Duodenal mucosa (tissue), 2 donors: ENCODE results near the gene S1PR5.
"Not testable (repeated sequence)": the region's sequence is repeated elsewhere in the genome, so short reads cannot be mapped to it uniquely, and the experiment has no call there.

Experiments
- H3K27ac ChIP-seq: one replicate; pipeline ENCODE4 v1.7.0; 2013; ENCODE audit warnings: low read depth, low read length
- H3K27me3 ChIP-seq, 2 donors: one replicate each; pipeline ENCODE4 v1.7.0; 2013; ENCODE audit warnings: low read length in 2 of 2, control low read depth in 1 of 2; ENCODE audit not compliant: insufficient read depth in 2 of 2, control insufficient read depth in 1 of 2
- H3K36me3 ChIP-seq, 2 donors: one replicate each; pipeline ENCODE4 v1.7.0; 2013; ENCODE audit warnings: low read length in 2 of 2, control low read depth in 1 of 2; ENCODE audit not compliant: insufficient read depth in 2 of 2, control insufficient read depth in 1 of 2
- H3K4me1 ChIP-seq, 2 donors: one replicate each; pipeline ENCODE4 v1.7.0; 2013; ENCODE audit warnings: low read length in 2 of 2, control low read depth in 1 of 2; ENCODE audit not compliant: insufficient read depth in 2 of 2, control insufficient read depth in 1 of 2
- H3K4me3 ChIP-seq, 2 donors: one replicate each; pipeline ENCODE4 v1.7.0; 2013; ENCODE audit warnings: low read length in 2 of 2, low read depth in 1 of 2
- H3K9ac ChIP-seq, 2 donors: one replicate each; pipeline ENCODE4 v1.7.0; 2013; ENCODE audit warnings: low read length in 2 of 2, low read depth in 1 of 2
- H3K9me3 ChIP-seq, 2 donors: one replicate each; pipeline ENCODE4 v1.7.0; 2013; ENCODE audit warnings: low read length in 2 of 2, control low read depth in 1 of 2; ENCODE audit not compliant: control insufficient read depth in 1 of 2

S1PR5 gene

DNA sequence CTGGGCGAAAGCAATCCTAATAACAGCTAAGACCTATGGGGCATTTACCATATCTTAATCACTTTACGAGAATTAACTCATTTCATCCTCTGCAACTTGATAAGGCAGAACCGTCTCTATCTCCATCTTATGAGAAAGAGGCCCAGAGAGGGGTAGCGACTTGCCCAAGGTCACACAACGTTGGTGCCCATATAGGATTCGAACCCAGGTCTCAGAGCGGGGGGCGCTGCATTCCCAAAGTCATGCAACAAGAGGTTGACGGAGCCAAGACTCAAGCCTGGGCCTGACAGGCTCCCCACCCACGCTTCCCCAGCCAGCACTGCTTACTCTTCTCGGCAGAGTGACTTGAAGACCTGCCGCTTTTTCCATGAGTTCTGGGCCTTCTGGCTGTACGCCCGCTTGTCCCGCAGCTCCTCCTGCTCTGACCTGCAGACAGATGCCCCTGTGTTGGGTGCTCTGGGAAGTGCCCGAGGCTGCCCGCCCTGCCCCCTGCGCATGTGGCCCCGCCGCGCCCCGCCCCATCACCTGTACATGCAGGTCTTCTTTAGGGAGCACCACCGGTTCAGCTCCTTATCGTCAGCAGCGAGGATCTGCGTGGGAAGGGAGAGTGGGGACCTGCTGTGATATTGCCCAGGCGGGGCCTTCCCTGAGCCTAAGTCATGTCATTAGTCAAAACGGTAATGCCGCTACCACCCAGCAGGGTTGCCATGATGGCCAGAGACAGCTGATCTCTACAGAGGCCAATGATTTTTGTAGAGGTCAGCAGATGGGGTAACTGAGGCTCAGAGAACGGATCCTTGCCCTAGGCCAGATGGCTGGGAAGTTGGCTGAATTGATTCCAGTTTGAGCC, 37.7 kb upstream of the S1PR5 start:
- Histone ChIP-seq H3K27ac (no peak overlapping the region), H3K4me1 (peaks cover 20 to 29% of the 10 kb centered on the region in 2 donors), H3K4me3 (no peak overlapping the region), H3K9me3 (no peaks in the 10 kb centered on the region), H3K36me3 (peaks cover 33 to 76% of the 10 kb centered on the region in 2 donors), H3K27me3 (no peaks in the 10 kb centered on the region), H3K9ac (no peak overlapping the region)

DNA sequence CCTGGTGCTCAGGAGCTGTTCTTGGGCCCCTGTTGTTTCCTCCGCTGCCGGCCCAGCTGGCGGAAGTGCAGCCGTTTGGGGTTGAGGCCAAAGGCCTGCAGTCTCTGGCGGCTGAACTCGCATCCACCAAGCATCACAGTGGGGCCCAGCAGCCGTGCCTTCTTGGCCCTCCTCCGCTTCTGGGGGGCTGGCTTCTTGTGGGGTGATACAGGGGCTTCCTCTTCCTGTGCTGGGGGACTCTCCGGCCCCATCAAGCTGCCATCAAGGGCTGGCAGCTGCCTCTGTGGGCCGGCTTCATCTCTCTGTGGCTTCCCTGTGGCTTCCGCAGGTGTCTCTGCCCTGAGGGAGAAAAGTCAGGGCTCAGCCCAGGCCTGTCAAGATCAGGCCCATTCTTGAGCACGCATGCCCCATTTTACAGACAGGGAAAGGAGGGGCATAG, 36.7 kb upstream of the S1PR5 start:
- no peak overlapping the region for H3K4me3 ChIP-seq
- no peak overlapping the region for H3K9ac ChIP-seq
- H3K9me3 ChIP-seq = no peaks in the 10 kb centered on the region
- H3K27ac ChIP-seq = no peak overlapping the region
- H3K36me3 ChIP-seq = peaks cover 26 to 76% of the 10 kb centered on the region in 2 donors
- H3K4me1 ChIP-seq = peaks cover 20 to 29% of the 10 kb centered on the region in 2 donors
- H3K27me3 ChIP-seq = no peaks in the 10 kb centered on the region

DNA sequence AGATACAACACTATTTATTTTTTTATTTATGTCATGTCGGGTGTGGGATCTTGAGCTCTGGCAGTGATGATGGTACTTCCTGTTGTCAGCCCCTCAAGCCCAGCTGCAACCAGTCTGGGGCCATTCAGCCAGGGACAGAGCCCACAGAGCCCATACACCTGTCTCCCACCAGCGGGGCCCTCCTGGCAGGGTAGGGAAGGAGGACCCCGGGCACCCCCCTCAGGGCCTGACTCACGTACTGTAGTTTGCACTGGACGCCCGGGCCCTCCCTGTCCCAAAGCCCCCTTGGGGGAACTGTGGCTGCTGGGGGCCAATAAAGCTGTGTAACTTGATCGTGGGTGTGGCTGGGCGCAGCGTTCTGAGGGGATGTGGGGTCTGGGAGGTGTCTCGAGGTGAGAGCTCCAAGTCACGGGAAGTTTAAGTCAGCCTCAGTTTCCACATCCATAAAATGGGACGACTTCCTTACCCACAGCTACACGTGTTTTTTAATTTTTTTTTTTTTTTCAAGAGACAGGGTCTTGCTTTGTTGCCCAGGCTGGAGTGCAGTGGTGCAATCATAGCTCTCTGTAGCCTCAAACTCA, 35.9 kb upstream of the S1PR5 start:
- Histone ChIP-seq H3K9me3 (no peaks in the 10 kb centered on the region), H3K36me3 (peaks cover 34 to 83% of the 10 kb centered on the region in 2 donors), H3K27me3 (no peaks in the 10 kb centered on the region), H3K4me3 (no peak overlapping the region), H3K27ac (peak overlapping the region; percentile 32), H3K9ac (peak overlapping the region; percentile 10 to 12), H3K4me1 (peaks cover 20 to 29% of the 10 kb centered on the region in 2 donors)

DNA sequence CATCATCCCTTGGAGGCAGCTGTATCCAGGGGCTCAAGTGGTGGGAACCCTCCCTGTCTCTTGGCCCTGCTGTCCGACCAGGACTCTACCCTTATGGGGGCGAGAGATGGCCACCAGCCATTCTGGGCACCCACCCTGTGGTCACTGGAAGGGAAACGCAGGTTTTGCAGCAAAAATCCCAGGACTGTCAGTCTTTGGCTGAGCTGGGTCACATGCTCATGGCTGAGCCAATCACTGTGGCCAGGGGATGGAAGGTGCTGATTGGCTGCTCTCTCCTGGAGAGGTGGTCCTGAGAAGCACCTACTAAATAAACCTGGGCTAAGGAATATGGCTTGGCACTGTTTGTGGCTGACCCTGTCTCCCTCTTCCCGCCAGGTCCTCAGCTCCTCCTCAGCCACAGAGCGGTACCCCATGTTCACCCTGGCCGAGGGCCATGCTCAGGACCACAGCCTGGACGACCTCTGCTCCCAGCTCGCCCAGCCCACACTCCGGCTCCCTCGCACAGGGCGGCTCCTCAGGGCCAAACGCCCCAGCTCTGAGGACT, 35.3 kb upstream of the S1PR5 start:
- Histone ChIP-seq H3K9ac (no peak overlapping the region), H3K27me3 (no peaks in the 10 kb centered on the region), H3K27ac (no peak overlapping the region), H3K4me3 (no peak overlapping the region), H3K9me3 (no peaks in the 10 kb centered on the region), H3K4me1 (peaks cover 20 to 29% of the 10 kb centered on the region in 2 donors), H3K36me3 (peaks cover 34 to 79% of the 10 kb centered on the region in 2 donors)

DNA sequence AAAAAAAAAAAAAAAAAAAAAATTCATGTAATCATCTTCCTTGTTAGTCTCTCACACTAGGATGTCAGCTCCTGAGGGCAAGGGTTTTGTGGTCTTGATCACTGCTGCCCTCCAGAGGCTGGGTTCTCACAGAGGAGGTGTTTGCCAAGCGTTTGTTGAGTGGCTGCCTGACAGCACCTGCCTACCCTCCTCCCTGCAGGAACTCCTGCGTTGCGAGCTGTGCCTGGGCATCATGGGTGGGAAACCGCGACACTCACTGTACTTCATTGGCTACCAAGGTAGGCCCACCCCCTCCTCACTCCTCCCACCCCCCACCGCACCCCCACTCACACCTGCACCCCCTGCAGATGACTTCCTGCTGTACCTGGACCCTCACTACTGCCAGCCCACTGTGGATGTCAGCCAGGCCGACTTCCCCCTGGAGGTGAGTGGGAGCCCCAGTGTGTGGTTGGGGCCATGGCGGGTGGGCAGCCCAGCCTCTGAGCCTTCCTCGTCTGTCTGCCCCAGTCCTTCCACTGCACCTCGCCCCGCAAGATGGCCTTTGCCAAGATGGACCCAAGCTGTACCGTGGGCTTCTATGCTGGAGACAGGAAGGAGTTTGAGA, 34.6 kb upstream of the S1PR5 start:
- H3K9ac ChIP-seq = no peak overlapping the region
- H3K9me3 ChIP-seq = no peaks in the 10 kb centered on the region
- peaks cover 38 to 80% of the 10 kb centered on the region in 2 donors for H3K36me3 ChIP-seq
- peaks cover 20 to 29% of the 10 kb centered on the region in 2 donors for H3K4me1 ChIP-seq
- H3K27me3 ChIP-seq = no peaks in the 10 kb centered on the region
- H3K27ac ChIP-seq = no peak overlapping the region
- H3K4me3 ChIP-seq = no peak overlapping the region

DNA sequence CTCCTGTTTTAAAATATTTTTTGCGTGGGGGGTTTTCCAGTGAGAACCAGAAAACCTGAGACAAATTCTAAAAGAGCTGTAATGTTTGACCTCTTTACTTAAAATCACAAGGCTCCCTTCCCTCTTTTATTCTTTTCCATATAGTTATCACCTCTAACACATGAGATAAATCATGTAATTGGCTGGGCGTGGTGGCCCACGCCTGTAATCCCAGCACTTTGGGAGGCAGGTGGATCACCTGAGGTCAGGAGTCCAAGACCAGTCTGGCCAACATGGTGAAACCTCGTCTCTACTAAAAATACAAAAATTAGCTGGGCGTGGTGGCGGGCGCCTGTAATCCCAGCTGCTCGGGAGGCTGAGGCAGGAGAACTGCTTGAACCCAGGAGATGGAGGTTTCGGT, 33.8 kb upstream of the S1PR5 start:
- H3K27me3 ChIP-seq, H3K9me3 ChIP-seq, H3K4me3 ChIP-seq, H3K27ac ChIP-seq, H3K9ac ChIP-seq: not testable (repeated sequence)
- Histone ChIP-seq H3K4me1 (peaks cover 21 to 29% of the 10 kb centered on the region in 2 donors), H3K36me3 (peaks cover 41 to 80% of the 10 kb centered on the region in 2 donors)

DNA sequence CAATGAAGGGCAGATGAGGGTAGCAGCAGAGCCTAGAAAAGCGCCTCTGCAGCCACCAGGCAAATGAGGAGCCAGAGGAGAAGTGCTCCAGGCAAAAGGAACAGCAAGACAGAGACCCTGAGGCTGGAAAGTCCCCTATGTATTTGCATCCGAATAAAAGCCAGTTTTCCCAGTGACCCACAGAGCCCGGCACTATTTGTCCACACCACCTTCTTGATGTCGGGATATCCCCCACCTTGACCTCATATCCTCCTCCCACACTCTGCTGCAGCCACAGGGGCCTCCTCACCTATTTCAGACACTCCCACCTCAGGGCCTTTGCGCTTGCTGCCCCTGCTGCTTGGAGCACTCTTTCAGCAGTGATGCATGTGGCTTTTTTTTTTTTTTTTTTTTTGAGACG, 33.1 kb upstream of the S1PR5 start:
- Histone ChIP-seq H3K9me3 (no peaks in the 10 kb centered on the region), H3K4me3 (no peak overlapping the region), H3K4me1 (peaks cover 21 to 26% of the 10 kb centered on the region in 2 donors), H3K36me3 (peaks cover 41 to 73% of the 10 kb centered on the region in 2 donors), H3K27me3 (no peaks in the 10 kb centered on the region), H3K9ac (no peak overlapping the region), H3K27ac (no peak overlapping the region)

DNA sequence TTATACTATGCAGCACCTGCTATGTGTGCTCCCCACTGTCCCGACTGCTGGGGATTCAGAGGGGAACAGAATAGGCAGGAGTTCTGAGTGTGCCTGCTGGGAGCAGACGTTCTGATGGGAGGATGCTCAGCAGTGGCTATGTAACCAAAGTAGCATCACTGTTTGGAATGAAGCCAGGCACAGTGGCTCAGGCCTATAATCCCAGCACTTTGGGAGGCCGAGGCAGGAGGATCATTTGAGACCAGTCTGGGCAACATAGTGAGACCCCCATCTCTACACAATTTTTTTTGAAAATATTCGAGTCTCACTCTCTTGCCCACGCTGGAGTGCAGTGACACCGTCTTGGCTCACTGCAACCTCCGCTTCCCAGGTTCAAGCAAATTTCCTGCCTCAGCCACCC, 32.5 kb upstream of the S1PR5 start:
- Histone ChIP-seq H3K4me3 (no peak overlapping the region), H3K36me3 (peaks cover 40 to 67% of the 10 kb centered on the region in 2 donors), H3K27ac (no peak overlapping the region), H3K9me3 (no peaks in the 10 kb centered on the region), H3K27me3 (no peaks in the 10 kb centered on the region), H3K4me1 (peaks cover 25% of the 10 kb centered on the region in 2 donors), H3K9ac (no peak overlapping the region)

DNA sequence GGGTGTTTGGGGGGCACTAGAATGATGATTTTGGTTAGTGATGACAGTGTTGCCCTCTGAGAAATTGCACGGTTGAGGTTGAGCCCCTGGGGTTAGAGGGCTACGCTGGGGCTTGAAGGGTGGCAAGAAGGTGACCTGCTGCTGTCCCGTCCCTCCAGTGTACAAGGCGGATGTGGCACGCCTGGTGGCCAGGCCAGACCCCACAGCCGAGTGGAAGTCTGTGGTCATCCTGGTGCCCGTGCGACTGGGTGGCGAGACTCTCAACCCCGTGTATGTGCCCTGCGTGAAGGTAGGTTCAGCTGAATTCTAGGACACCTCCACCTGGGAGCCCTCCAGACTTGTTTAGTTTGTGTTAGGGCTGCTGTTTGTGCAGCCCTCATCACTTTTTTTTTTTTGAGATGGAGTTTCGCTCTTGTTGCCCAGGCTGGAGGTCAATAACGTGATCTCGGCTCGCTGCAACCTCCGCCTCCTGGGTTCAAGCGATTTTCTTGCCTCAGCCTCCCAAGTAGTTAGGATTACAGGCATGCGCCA, 31.6 kb upstream of the S1PR5 start:
- Histone ChIP-seq H3K36me3 (peaks cover 33 to 58% of the 10 kb centered on the region in 2 donors), H3K27ac (no peak overlapping the region), H3K9ac (no peak overlapping the region), H3K9me3 (no peaks in the 10 kb centered on the region), H3K27me3 (no peaks in the 10 kb centered on the region), H3K4me1 (peaks cover 22 to 31% of the 10 kb centered on the region in 2 donors), H3K4me3 (no peak overlapping the region)

DNA sequence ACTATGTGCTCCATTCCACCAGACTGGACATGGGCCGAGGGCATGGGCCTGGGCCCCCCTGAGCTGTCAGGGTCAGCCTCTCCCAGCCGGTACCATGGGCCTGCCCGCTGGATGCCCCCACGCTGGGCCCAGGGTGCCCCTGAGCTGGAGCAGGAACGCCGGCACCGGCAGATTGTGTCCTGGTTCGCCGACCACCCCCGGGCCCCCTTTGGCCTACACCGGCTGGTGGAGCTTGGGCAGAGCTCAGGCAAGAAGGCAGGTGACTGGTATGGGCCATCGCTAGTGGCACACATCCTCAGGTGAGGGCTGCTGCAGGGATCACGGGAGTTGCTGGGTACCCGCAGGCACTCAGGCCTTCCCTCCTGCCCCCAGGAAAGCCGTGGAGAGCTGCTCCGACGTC, 29.6 kb upstream of the S1PR5 start:
- Histone ChIP-seq H3K4me3 (no peak overlapping the region), H3K27me3 (no peaks in the 10 kb centered on the region), H3K9me3 (no peaks in the 10 kb centered on the region), H3K4me1 (peaks cover 12 to 18% of the 10 kb centered on the region in 2 donors), H3K27ac (no peak overlapping the region), H3K36me3 (peaks cover 18 to 38% of the 10 kb centered on the region in 2 donors), H3K9ac (no peak overlapping the region)
